ENCODE results near the gene S100A13.
"Not testable (repeated sequence)": the region's sequence is repeated elsewhere in the genome, so short reads cannot be mapped to it uniquely, and the experiment has no call there.

The S100A13 gene

DNA sequence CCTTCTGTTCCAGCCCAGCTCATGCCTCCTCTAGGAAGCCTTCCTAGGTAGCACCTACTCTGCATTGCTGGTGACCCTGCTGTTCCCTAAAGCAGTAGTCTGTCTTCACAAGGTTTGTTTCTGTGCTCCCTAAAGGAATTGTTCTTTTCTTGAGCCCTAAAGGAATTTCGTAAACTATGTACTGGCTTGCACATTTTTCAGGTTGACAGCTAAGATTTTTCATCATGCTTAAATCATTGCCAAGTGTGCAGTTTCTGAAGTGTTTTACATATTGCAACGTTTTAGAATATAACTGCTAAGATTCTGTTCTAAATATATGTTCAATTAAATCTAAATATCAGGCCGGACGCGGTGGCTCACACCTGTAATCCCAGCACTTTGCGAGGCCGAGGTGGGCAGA is 27.5 kb downstream of the S100A13 start:
- no peak for DNase-seq

DNA sequence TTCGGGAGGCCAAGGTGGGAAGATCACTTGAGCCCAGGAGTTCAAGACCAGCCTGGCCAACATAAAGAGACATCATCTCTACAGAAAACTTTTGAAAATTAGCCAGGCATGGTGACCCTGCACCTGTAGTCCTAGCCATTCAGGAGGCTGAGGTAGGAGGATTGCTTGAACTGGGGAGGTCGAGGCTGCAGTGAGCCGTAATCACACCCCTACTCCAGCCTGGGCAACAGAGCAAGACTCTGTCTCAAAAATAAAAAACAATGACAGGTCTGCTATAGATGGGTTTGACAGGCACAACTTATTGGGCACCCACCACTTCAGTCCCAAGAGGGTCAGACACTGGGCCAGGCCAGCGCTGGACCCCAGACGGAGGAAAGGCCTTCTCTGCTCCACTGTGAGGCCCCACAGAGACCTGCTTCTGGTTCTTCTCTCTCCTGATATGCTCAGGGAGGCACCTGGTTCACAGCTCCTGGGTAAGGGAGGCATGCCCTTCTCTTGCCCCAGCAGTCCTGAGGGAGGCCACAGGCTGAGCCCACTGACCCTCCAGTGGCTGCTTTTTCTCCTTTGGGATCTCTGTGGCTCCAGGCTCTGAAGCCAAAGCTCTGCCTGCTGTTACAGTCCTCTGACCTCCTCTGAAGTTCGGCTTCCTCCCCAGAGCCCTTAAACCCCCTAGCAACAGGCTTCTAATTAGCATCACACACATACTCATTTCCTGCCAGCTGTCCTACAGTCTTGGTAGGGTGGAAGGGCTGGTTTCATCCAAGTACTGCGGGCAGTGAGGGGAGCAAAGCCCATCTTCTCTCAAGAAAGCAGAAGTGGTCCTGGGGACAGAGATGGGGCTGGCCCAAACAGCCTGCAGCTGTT is 28.8 kb downstream of the S100A13 start:
- peak; percentile 82 for DNase-seq

DNA sequence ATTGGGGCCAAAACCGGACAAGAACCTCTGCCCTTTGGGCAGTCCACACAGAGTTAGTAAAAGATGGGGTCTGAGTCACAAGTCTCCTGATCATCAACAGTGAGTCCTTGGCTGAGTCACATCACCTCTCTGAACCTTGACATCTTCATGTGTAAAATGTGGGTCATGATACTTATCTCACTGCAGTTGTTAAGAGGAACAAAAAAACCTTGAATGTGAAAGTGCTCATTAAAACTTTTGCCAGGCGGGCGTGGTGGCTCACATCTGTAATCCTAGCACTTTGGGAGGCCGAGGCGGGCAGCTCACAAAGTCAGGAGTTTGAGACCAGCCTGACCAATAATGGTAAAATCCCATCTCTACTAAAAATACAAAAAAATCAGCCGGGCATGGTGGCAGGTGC is 30.1 kb downstream of the S100A13 start:
- peak; percentile 78 for DNase-seq

DNA sequence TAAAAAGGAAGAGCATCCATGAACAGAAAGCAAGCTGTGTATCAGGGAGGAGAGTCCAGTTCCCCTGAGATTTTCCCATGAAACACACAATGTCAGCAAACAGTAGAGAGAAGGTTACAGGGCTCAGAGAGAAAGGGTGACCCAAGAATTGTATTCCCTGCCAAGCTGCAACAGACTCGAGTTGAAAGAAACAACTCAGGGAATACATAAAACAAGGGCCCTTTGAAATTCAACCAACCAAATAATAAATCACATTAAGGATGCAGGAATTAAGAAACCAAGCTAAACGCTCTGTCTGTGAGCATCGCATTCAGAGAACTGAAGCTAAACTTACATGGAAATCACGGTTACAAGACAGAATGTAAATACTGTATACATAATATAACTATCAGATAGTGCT is 34.6 kb downstream of the S100A13 start:
- no peak for DNase-seq

DNA sequence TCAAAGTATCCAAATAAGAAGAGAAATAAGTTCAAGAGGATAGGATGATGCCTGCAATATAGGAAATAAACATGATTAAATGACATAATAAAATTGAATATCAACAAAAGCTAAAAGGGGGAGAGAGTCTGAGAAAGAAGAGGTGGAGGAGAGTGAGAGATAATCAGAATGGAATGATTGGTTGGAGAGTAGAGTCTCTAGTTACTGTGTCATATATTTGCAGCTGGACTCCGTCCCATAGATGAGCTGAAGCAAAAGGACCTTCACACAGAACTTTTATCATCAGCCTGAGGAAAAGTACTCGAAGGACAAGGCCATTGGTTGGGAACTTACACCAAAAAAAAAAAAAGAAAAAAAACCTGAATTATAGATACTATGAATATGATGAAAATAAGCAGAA is 38.8 kb downstream of the S100A13 start:
- no peak for DNase-seq

DNA sequence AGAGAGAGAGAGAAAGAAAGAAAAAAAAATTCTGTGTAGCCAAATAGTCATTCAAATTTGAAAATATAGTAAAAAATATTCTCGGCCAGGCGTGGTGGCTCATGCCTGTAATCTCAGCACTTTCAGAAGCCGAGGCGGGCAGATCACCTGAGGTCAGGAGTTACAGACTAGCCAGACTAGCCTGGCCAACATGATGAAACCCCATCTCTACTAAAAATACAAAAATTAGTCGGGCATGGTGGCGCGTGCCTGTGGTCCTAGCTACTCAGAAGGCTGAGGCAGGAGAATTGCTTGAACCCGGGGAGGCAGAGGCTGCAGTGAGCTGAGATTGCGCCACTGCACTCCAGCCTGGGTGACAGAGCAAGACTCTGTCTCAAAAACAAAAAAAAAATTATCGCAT is 39.3 kb downstream of the S100A13 start:
- DNase-seq: not testable (repeated sequence)

DNA sequence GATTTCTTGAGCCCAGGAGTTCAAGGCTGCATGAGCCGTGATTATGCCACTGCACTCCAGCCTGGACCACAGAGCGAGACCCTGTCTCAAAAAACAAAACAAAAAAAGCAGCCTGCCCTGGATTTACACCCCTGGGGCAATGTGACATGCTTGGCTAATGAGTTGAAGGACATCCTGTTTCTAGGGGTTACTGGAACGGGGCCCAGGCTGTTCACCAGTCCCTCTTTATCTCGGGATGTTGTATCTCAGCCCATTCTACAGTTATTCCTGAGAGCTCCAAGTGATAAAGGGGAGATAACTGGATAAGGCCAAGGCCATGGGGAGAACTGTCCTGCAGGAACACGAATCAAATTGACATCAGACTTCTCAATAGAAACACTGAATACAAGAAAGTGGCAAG is 40.0 kb downstream of the S100A13 start:
- DNase-seq: no peak

DNA sequence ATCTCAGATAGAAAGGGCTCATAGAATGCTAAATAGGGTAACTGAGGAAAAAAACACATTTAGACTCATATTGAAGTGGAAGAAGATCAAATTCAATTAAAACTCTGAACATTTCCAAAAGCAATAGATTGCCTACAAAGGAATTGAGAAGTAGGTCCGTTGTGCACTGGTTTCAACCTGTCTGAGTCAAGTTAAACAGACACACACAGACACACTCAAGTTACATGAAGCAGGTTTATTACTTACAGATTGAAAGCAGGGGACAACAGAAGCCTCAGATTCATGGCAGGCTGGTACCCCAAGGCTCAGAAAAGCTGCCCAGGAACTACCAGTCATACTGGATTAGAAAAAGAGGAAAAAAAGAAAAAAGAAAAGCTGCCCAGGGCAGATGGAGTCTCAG is 41.0 kb downstream of the S100A13 start:
- no peak for DNase-seq

DNA sequence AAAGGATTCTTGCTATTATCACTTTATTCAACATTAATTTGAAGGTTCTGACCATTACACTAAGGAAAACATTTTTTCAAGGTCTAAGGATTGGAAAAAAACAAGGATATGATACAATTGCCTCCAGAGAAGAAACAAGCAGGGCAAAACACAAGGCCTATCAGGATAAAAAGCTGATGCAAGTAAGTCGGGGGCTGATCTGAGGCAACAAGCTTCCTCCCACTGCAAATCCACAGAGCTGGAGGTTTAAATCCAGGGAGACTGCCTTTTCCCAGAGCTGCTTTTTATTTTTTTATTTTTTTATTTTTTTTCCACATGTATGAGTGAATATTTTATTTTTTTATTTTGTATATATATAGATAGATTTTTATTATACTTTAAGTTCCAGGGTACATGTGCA is 42.3 kb downstream of the S100A13 start:
- DNase-seq: no peak

DNA sequence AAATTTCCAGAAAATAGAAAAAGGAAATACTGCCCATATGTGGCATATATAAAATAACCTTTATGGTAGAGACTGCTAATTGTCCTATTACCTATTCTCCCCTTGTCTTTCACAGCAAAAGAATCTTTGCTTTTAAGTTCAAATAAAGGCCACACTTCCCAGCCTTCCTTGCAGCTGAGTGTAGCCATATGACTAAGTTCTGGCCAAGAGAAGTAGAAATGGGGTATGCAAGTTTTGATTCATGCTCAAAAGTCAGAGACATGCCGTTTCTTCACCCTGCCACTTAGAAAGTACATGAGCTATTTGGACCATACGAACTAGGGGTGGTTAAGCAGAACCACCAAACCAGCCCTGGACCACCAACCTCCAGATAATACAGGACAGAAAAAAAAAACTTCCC is 43.3 kb downstream of the S100A13 start:
- no peak for DNase-seq

DNA sequence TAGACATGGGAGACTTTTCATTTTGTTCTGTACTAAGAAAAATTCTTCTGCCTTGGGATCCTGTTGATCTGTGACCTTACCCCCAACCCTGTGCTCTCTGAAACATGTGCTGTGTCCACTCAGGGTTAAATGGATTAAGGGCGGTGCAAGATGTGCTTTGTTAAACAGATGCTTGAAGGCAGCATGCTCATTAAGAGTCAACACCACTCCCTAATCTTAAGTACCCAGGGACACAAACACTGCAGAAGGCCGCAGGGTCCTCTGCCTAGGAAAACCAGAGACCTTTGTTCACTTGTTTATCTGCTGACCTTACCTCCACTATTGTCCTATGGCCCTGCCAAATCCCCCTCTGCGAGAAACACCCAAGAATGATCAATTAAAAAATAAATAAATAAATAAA is 43.8 kb downstream of the S100A13 start:
- DNase-seq: not testable (repeated sequence)

DNA sequence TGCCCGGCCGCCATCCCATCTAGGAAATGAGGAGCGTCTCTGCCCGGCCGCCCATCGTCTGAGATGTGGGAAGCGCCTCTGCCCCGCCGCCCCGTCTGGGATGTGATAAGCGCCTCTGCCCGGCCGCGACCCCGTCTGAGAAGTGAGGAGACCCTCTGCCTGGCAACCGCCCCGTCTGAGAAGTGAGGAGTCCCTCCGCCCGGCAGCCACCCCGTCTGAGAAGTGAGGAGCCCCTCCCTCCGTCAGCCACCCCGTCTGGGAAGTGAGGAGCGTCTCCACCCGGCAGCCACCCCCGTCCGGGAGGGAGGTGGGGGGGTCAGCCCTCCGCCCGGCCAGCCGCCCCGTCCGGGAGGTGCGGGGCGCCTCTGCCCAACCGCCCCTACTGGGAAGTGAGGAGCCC is 44.5 kb downstream of the S100A13 start:
- DNase-seq: not testable (repeated sequence)

DNA sequence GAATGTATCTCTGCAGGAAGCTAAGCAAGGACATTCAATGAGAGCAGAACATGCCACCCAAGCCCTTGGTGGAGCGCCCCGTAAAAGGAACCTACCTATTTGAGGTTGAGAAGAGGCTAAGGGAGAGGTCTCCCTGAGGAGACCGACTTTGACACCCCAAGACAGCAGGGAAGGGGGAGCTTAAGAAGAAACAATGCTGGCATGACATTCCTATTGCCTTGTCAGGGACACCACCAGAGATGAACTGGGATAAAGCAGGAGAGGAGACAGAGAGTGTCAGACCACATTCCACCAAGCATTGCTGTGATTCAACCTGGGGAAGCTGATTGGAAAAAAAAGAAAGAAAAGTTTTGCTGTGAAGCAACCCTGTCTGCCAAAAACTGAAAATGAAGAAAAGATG is 48.4 kb downstream of the S100A13 start:
- DNase-seq: no peak

DNA sequence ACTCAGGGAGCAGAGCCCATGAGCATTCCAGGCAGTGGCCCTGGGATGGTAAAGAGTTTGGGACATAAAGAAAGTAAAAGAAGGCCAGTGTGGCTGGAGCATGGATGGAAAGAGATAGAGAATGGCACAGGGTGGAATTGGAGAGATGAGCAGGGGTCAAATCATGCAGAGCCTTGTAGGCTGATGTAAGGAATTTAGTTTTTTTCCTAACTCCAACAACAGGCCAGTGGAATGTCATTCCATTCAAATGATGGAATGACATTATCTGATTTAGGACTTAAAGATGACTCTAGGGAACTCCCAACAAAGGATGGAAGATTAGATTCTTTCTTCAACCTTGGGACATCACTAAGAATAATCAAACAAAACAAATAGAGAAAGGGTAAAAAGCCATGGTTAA is 48.8 kb downstream of the S100A13 start:
- no peak for DNase-seq

DNA sequence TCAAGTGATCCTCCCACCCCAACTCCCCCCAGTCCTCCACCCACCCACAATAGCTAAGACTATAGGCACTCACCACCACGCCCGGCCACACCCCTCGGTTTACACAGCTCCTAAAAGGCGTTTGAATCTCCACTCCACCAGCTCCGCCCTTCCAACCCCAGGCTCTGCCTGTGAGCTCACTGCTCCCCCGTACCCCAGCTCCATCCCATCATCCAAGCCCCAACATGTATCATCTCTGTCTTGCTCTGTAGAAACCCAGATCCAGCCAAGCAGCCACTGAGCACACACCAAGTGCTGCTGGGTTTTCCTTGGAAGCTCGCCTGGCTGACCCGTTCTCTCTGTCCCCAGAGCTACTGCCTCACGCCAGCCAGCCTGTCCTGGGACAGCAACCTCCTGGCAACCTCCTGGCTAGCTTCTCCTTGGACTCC is 49.7 kb downstream of the S100A13 start:
- DNase-seq: no peak

DNA sequence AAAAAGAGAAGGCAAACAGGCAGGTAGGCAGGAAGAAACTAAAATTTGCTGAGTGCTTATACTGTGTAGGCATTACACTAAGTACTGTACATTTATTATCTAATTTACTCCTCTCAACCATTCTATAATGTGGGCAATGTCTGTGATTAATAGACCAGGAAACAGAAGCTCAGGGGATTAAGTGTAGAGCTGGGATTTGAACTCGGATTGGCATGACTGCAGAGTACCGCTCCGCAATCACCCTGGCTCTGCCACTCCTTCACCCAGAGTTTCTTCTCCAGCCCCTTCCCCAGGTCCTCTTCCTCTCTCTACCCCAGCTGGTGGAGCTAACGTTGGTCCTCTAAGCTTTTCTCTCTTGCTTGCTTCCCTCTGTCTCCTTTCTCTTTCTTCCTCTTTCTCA is 50.2 kb downstream of the S100A13 start:
- DNase-seq: no peak

DNA sequence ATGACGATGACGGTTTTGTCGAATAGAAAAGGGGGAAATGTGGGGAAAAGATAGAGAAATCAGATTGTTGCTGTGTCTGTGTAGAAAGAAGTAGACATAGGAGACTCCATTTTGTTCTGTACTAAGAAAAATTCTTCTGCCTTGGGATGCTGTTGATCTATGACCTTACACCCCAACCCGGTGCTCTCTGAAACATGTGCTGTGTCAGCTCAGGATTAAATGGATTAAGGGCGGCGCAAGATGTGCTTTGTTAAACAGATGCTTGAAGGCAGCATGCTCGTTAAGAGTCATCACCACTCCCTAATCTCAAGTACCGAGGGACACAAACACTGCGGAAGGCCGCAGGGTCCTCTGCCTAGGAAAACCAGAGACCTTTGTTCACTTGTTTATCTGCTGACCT is 51.8 kb downstream of the S100A13 start:
- DNase-seq: not testable (repeated sequence)

DNA sequence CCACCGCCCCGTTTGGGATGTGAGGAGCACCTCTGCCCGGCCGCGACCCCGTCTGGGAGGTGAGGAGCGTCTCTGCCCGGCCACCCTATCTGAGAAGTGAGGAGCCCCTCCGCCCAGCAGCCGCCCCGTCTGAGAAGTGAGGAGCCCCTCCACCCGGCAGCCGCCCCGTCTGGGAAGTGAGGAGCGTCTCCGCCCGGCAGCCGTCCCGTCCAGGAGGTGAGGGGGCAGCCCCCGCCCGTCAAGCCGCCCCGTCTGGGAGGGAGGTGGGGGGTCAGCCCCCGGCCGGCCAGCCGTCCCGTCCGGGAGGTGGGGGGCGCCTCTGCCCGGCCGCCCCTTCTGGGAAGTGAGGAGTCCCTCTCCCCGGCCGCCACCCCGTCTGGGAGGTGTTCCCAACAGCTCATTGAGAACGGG is 52.2 kb downstream of the S100A13 start:
- DNase-seq: not testable (repeated sequence)

DNA sequence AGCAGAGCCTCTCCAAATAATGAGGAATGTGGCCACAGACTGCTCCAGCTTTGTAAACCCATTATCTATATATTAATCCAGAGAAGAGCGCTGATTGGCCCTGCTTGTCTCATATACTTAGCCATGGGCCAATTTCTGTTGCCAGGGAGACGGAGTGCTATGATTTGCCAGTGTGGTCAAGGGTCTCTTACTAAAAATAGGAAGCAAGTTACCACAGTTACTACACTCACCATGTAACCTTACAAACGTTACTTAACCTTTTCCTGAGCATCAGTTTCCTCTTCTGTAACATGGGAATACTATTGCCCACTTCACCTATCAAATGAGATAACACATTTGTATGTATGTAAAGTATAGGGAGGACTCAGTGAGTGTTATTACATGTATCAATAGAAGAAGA is 54.0 kb downstream of the S100A13 start:
- DNase-seq: peak; percentile 52

DNA sequence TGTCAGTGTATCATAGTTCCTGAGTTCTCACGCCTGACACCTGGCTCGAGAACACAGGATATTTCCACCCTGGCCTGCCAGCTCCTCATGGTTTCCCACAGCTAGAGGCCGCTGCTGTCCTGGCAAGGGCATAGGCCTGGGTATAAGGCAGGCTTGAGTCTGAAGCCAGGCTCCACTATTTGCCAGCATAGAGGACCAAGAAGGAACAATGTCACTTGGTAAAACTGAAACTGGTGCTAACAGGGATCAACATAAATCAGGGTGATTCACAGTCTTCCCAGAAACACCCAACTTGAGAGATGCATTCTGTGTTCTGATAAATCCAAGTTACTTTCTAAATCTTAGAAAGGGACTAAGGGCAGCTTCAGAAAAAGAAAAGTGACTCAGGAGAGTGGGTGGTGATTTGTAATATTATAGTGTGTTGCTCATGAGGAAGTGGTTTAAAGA is 54.7 kb downstream of the S100A13 start:
- peak; percentile 96 for DNase-seq

DNA sequence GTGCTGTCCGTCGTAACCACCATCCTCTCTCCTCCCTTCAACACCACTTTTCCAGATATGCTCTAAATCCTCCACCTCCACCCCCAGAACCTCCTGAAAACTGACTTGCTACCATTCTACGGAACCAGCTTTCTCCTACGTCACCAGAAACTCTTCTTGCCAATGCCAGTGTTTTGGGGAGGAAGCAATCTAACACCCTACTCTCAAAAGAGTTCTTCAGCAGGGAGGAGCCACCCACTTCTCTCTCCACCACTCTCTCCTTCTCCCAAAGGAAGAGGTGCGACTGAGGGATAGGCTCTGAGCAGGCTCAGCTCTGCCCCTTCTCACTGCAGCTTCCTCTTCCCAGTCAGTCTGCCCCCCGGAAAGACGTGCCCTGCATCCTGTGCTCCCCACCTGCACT is 55.6 kb downstream of the S100A13 start:
- DNase-seq: no peak

DNA sequence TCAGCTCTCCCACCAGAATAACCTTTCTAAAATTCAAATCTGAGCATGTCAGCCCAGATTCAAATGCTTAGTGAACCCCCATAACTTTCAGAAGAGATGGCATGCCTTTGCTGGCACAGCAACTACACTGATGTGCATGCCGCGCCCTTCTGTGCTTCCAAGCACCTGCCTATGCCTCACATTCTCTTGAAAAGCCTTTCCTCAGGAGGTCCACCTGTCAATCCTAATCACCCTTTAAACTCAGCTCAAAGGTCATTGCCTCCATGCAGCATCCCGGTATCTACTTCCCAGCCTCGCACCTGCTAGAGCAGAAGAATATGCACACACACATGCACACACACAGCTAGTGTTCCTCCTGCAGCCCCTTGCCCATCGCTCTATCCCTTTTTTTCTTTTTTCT is 56.4 kb downstream of the S100A13 start:
- no peak for DNase-seq

DNA sequence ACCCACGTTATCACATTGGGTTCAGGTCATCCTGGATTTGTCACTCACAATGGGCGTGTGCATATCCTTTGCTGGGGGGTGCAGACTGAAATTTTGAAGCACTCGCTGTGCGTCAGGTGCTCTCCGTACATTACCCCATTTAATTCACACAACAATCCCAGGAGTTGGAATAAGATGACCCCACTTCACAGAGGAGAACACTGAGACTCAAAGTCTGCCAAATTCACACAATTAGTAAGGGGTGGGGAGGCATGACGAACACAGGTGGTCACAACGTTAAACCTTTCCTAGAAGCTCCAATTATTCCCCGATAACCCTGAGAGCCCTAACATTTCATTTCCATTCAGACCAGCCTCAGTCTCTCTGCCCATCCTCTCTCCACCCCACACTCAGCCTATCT is 57.8 kb downstream of the S100A13 start:
- DNase-seq: no peak
